HEK293 (cell line): ENCODE results near the gene CNTNAP4.

Experiments
- CTCF ChIA-PET: fragments of 350-600 bp; formaldehyde crosslinking; extraction: SDS; loops from one replicate; lab custom pipeline; 2021; ENCODE audit warnings: antibody characterized with exemption; lab: Yijun Ruan, JAX
- POLR2A ChIA-PET: fragments of 300-600 bp; formaldehyde crosslinking; extraction: SDS; loops from one replicate; lab custom pipeline; 2020; ENCODE audit warnings: antibody characterized with exemption, inconsistent platforms; lab: Yijun Ruan, JAX
- H3K27ac ChIP-seq: fragments of 200-500 bp; sonication (Bioruptor generic); 2 replicates; pipeline ENCODE4 v1.5.1; 2014; ENCODE audit warnings: low read depth, low read length, control low read depth, inconsistent platforms; ENCODE audit errors: extremely low read depth
- H3K36me3 ChIP-seq, 2 experiments: fragments of 200-500 bp in 1 of 2; sonication (Bioruptor generic) in 1 of 2; 1 replicate in 1 of 2; 2 replicates in 1 of 2; pipeline ENCODE4 v1.5.1; 2014 to 2017; ENCODE audit warnings: inconsistent platforms in 2 of 2, low read length in 2 of 2; ENCODE audit not compliant: control insufficient read depth in 2 of 2, insufficient read depth in 1 of 2
- H3K4me1 ChIP-seq: fragments of 200-500 bp; sonication (Bioruptor generic); 2 replicates; pipeline ENCODE4 v1.5.1; 2014; ENCODE audit warnings: mild to moderate bottlenecking, low read length, inconsistent platforms; ENCODE audit not compliant: control insufficient read depth, insufficient read depth
- H3K4me3 ChIP-seq: 2 replicates; pipeline ENCODE4 v1.5.1; 2011; ENCODE audit warnings: low read depth, mild to moderate bottlenecking, control low read depth, low read length, moderate library complexity
- H3K9me3 ChIP-seq: fragments of 200-500 bp; sonication (Bioruptor generic); 2 replicates; pipeline ENCODE4 v1.5.1; 2014; ENCODE audit warnings: low read depth, low read length, inconsistent platforms; ENCODE audit not compliant: control insufficient read depth, insufficient read depth
- SP2 ChIP-seq: fragments of 450-650 bp; formaldehyde crosslinking; IDR thresholded peaks from 2 replicates; pipeline ENCODE4 v1.5.1; 2016; ENCODE audit warnings: missing biosample characterization, missing genetic modification characterization
- TSHZ1 ChIP-seq: fragments of 450-650 bp; formaldehyde crosslinking; IDR thresholded peaks from 2 replicates; pipeline ENCODE4 v1.5.1; 2016; ENCODE audit warnings: missing biosample characterization, missing genetic modification characterization, borderline replicate concordance
- ZBTB44 ChIP-seq: fragments of 450-650 bp; IDR thresholded peaks from 2 replicates; pipeline ENCODE4 v1.5.1; 2018; ENCODE audit warnings: missing biosample characterization, mild to moderate bottlenecking, missing genetic modification characterization
- ZBTB7A ChIP-seq: fragments of 450-650 bp; formaldehyde crosslinking; IDR thresholded peaks from 2 replicates; pipeline ENCODE4 v1.5.1; 2016; ENCODE audit warnings: low read depth, missing biosample characterization, missing genetic modification characterization
- ZNF112 ChIP-seq: fragments of 450-650 bp; formaldehyde crosslinking; IDR thresholded peaks from 2 replicates; pipeline ENCODE4 v1.5.0; 2017; ENCODE audit warnings: missing biosample characterization, missing genetic modification characterization
- ZNF132 ChIP-seq: fragments of 450-650 bp; formaldehyde crosslinking; IDR thresholded peaks from 2 replicates; pipeline ENCODE4 v1.5.1; 2017; ENCODE audit warnings: missing biosample characterization, missing genetic modification characterization, borderline replicate concordance
- ZNF169 ChIP-seq: fragments of 450-650 bp; formaldehyde crosslinking; IDR thresholded peaks from 2 replicates; pipeline ENCODE4 v1.5.1; 2016; ENCODE audit warnings: missing biosample characterization, missing genetic modification characterization
- ZNF18 ChIP-seq: fragments of 450-650 bp; formaldehyde crosslinking; IDR thresholded peaks from 2 replicates; pipeline ENCODE4 v1.5.1; 2016; ENCODE audit warnings: missing biosample characterization, missing genetic modification characterization
- ZNF2 ChIP-seq: fragments of 450-650 bp; formaldehyde crosslinking; IDR thresholded peaks from 2 replicates; pipeline ENCODE4 v1.5.1; 2016; ENCODE audit warnings: missing biosample characterization, missing genetic modification characterization
- ZNF350 ChIP-seq: fragments of 450-650 bp; formaldehyde crosslinking; IDR thresholded peaks from 2 replicates; pipeline ENCODE4 v1.5.0; 2017; ENCODE audit warnings: missing biosample characterization, mild to moderate bottlenecking, missing genetic modification characterization
- ZNF398 ChIP-seq: fragments of 450-650 bp; formaldehyde crosslinking; IDR thresholded peaks from 2 replicates; pipeline ENCODE4 v1.5.1; 2017; ENCODE audit warnings: missing biosample characterization, missing genetic modification characterization
- ZNF501 ChIP-seq: fragments of 450-650 bp; formaldehyde crosslinking; IDR thresholded peaks from 2 replicates; pipeline ENCODE4 v1.5.1; 2016; ENCODE audit warnings: missing biosample characterization, missing genetic modification characterization
- ZNF513 ChIP-seq: fragments of 450-650 bp; IDR thresholded peaks from 2 replicates; pipeline ENCODE4 v1.5.1; 2018; ENCODE audit warnings: missing biosample characterization, missing genetic modification characterization
- ZNF555 ChIP-seq: fragments of 450-650 bp; formaldehyde crosslinking; conservative IDR thresholded peaks from 2 replicates; pipeline ENCODE4 v1.5.1; 2017; ENCODE audit warnings: missing biosample characterization, mild to moderate bottlenecking, missing genetic modification characterization, inconsistent platforms
- ZNF610 ChIP-seq: fragments of 450-650 bp; formaldehyde crosslinking; IDR thresholded peaks from 2 replicates; pipeline ENCODE4 v1.5.1; 2016; ENCODE audit warnings: missing biosample characterization, missing genetic modification characterization, borderline replicate concordance
- ZNF660 ChIP-seq: fragments of 450-650 bp; IDR thresholded peaks from 2 replicates; pipeline ENCODE4 v1.5.1; 2018; ENCODE audit warnings: missing biosample characterization, mild to moderate bottlenecking, missing genetic modification characterization
- ZNF776 ChIP-seq: fragments of 450-650 bp; formaldehyde crosslinking; IDR thresholded peaks from 2 replicates; pipeline ENCODE4 v1.5.0; 2017; ENCODE audit warnings: missing biosample characterization, missing genetic modification characterization, borderline replicate concordance
- ZNF830 ChIP-seq: fragments of 450-650 bp; IDR thresholded peaks from 2 replicates; pipeline ENCODE4 v1.5.0; 2018; ENCODE audit warnings: missing biosample characterization, missing genetic modification characterization, low read depth, mild to moderate bottlenecking, moderate library complexity
- ZSCAN16 ChIP-seq: fragments of 450-650 bp; formaldehyde crosslinking; IDR thresholded peaks from 2 replicates; pipeline ENCODE4 v1.5.1; 2016; ENCODE audit warnings: missing biosample characterization, missing genetic modification characterization
- ZSCAN23 ChIP-seq: fragments of 450-650 bp; formaldehyde crosslinking; IDR thresholded peaks from 2 replicates; pipeline ENCODE4 v1.5.1; 2016; ENCODE audit warnings: missing biosample characterization, missing genetic modification characterization

Gene CNTNAP4

GRCh38 chr16:76573281-76573680 lies 296.1 kb downstream of the CNTNAP4 start:
- ChIA-PET CTCF (interaction anchor here (0.7 kb wide), 1 partner anchor 825 kb away, joined by 3 read pairs; no protein-coding TSS in a partner anchor), POLR2A (no interaction called here)
- Histone ChIP-seq H3K4me3 (no peak overlapping the region), H3K36me3 (no peaks in the 10 kb centered on the region), H3K9me3 (no peaks in the 10 kb centered on the region), H3K4me1 (no peaks in the 10 kb centered on the region), H3K27ac (no peak overlapping the region)
- TF ChIP-seq ZBTB44 (tag by site-specific recombination) (no peak), SP2 (no peak), ZNF398 (tag by site-specific recombination) (no peak), ZNF501 (no peak), ZBTB7A (tag by site-specific recombination) (no peak), ZNF555 (no peak), ZNF776 (no peak), ZNF169 (tag by site-specific recombination) (no peak), ZNF660 (no peak), ZNF350 (tag by site-specific recombination) (no peak), ZNF112 (tag by site-specific recombination) (no peak), ZNF132 (tag by site-specific recombination) (no peak), ZNF830 (tag by site-specific recombination) (no peak)

- ChIA-PET CTCF (no interaction called here), POLR2A (no interaction called here)
- no peak overlapping the region for H3K27ac ChIP-seq
- no peak overlapping the region for H3K4me3 ChIP-seq
- no peaks in the 10 kb centered on the region for H3K9me3 ChIP-seq
- H3K36me3 ChIP-seq, result no peaks in the 10 kb centered on the region
- H3K4me1 ChIP-seq, result no peaks in the 10 kb centered on the region
- TF ChIP-seq ZNF18 (tag by site-specific recombination), result no peak
- no peak for TF ChIP-seq ZNF610
- no peak for TF ChIP-seq ZNF513
- TF ChIP-seq ZNF2 (tag by site-specific recombination), result no peak
Observed at GRCh38 chr16:76574651-76575050, 297.4 kb downstream of the CNTNAP4 start.

- no peak overlapping the region for H3K4me3 ChIP-seq
- CTCF ChIA-PET, result no interaction called here
- POLR2A ChIA-PET, result no interaction called here
- no peaks in the 10 kb centered on the region for H3K4me1 ChIP-seq
- H3K27ac ChIP-seq, result no peak overlapping the region
- TF ChIP-seq TSHZ1, result no peak
- no peak for TF ChIP-seq ZSCAN23 (tag by site-specific recombination)
- TF ChIP-seq ZSCAN16 (tag by site-specific recombination), result no peak
- no peaks in the 10 kb centered on the region for H3K9me3 ChIP-seq
- H3K36me3 ChIP-seq, result no peaks in the 10 kb centered on the region
Observed at GRCh38 chr16:76576526-76576925, 299.3 kb downstream of the CNTNAP4 start.
